NCI-H748 treated with DMSO at 0.1 percent for 48 hours (cell line): ENCODE measurements around the gene UFL1.

Experiments used
- DNase-seq: peaks from one replicate; lab custom pipeline; 2025; lab: John Stamatoyannopoulos, UW

UFL1 gene

DNA sequence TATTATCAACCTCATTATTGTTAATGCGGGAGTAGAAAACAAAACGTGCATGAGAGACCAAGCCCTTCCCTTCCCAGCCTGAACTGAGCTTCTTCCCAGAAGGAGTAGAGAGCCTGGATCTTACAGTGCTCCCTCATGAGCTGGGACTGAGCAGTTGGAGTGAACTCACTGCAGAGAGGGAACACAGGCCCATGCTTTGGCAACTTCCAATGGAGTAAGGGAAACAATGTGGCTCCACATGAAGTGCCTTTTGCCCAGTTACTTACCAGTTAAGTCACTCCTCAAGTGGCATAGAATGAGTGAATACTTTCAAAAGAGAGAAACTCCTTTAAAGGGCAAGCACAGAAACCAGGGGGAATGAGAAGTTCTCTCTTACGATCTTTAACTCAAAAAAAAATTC, 53.8 kb downstream of the UFL1 start:
- no peak for DNase-seq

DNA sequence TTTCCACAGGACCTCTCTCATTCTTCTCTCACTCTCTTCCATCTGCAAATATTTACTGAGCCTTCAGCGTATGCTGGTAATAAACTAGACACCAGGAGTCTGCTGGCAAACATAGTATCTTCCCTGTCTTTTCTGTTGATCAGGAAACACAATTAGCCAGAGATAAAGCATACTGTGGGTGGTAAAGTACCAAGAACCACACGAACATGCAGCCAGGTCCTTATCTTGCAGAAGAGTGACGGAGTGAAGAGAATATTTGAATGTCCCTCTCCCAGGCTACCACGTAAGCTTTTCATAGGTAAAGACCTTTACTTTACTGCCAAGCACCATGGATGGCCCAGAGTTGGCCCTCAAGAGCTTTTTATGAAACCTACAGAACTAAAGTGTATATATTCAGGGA, 54.6 kb downstream of the UFL1 start:
- no peak for DNase-seq

DNA sequence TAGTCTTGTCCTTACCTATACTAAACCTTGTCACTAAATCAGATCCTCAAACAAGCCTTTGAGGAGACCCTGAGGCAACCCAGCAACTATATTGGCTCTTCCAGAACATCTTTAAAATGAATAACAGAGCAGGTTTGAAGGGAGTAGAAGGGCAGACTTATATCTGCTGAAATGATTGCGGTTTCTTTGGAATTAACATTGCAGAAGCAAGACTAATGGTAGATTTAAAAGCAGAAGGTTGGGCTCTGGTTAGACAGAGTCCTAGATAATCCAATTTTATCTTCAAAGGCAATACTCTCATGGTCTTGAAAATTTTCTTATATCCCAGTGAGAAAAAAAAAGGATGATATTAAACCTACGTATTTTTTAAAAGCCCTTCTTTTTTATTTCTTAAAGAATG, 60.4 kb downstream of the UFL1 start:
- no peak for DNase-seq

DNA sequence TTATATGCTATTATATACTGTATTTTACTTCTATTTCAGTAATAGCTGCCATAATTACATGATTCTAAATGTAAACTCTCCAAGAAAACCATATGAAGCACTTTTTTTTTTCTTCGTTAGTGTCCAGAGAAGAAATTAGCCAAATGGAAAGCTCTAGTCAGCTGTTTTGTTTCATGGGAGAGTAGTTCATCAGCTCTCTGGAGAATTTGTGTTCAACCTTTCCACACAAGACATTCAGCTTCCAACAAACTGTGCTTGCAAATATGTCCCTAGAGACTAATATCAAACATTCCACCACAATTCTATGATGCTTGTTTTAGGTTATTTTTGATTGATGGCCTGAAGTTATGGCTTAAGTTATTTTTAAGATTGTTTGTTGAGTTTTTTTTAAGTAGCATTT, 60.8 kb downstream of the UFL1 start:
- no peak for DNase-seq

DNA sequence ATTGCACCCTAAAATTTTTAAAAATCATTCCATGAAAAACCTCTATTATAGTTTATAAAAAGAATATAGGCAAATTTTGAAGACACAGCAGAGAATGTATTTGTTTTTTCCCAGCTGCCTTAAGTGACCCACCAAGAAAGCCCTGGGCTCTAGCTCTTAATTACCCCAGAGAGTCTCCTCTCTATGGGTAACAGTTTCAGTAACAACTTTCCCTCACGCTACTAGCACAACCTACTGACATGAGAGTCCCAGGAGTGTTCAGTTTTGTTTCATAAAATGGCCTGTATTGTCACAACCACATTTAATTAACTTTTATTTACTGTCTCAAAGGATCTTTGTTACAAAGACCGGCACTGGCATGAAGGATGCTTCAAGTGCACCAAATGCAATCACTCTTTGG, 82.8 kb downstream of the UFL1 start:
- no peak for DNase-seq
